Activated CD8-positive, alpha-beta memory T cell treated with anti-CD3 and anti-CD28 coated beads, Interleukin-2, amount 50 U/mL, for 1 hour (primary cell): Measurements from ENCODE around the gene FAT1.
"Not testable (repeated sequence)": the region's sequence is repeated elsewhere in the genome, so short reads cannot be mapped to it uniquely, and the experiment has no call there.

Experiments used
- DNase-seq: peaks from one replicate; pipeline ENCODE4 v3.0.0-alpha.2; 2020; ENCODE audit errors: extremely low read depth

FAT1 gene

GRCh38 chr4:186723292-186724057, at the start of gene FAT1:
Gene FAT1, minus strand, starts transcription at chr4:186723856. Its CDS starts 14,029 bp downstream, at chr4:186709827.
- no peak for DNase-seq

DNA sequence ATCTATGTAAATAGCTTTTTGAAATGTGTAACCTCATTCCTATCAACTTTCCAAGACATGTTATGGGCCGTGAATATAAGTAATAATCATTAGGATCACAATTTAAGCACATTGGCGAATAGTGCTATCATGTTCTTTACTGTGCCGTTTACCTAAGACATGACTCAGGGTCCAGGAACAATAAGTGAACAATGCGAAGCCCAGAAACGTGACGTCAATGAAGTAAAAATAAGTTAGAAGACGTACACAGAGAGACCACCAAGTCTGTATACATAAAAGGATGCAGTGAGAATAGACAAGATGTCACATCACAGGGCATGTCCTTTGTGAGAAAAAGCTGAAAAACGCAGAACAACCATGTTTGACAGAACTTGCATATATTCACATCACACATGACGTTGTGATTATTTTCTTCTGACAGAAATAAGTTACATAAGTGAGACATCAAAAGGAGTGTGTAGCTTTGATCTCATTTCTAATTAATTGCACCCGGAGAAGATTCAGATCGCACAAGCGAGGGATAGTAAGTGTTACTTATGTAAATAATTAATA, 49.4 kb upstream of the FAT1 start:
- no peak for DNase-seq

GRCh38 chr4:186771624-186772023, 48.0 kb upstream of the FAT1 start:
- DNase-seq = no peak

DNA sequence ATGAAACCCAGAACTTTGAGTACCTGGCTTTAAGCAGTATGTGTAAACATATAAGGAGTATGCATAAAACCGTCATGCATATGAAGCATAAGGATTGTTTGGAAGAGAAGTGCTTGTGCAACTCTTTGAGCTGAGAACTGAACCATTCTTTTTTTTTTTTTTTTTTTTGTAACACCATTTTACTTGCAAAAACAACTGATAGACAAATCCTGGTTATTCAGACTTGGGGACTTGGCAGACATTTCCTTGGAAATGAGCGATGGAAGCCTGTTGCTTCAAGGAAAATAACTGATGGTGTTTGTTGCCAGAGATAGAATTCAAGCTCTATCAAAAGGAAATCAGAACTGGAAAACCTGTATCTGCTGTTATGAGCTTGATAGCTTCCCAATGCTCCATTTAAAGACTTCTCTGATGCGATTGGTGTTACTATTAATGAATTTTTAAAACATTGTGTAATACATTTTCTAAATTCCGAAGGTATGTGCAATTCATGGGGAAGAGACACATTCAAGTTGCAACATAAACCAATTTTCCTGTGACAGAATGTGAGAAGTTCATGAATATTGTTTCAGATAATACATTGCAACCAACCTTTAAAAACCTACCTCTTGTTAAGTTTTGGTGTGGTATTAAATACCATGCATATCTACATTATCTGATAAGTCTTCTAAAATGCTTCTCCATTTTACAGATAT, 47.0 kb upstream of the FAT1 start:
- DNase-seq = no peak

DNA sequence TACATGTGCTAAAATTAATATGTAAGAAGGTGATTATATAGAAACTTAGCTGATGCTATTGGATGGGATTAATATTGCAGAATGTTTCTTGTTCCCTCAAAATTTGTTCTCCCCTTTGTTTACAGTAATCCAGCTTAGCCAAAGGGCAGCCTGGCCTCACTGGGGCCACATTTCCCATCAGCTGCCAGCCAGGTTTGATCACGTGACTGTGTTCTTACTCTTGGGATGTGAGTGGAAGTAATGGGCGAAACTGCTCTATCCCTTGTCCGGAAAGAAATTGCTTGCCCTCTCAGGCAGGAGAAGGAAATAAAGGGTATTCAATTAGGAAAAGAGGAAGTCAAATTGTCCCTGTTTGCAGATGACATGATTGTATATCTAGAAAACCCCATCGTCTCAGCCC, 44.1 kb upstream of the FAT1 start:
- DNase-seq = no peak

DNA sequence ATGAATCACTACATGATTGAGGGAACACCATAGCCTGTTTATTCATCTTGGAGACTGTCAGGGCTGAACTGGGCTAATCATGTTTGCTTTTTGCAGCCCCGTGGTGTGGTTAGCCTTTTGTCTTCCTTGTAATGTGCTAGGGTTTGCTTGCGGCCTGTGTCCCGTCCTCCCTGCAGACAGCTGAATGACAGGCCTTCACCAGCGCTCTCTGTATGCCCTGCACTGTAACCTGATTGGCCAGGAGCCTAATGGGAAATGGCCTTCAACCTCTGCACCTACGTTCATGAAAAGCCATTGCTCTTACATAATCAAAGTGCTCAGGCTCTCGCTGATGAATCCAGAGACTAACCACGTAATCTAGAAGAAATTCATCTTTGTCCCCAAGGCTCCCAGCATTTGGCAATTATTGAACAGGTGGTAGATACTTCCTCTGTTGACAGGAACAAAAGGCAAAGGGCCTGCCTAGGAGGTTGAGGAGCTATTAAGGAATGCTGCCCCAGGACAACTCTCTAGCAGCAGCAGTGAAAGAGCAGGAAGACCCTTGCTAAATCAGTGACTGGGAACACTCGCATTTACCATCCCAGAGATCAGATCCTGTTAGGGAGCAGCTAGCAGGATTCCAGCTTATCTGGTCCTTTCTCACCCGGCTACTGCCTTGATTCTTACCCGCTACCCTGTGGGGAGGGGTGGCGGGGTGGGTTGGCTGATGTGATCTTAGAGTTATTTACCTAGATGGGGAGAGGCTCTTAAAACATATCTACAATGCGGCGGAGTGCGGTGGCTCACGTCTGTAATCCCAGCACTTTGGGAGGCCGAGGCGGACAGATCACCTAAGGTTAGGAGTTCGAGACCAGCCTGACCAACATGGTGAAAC, 42.3 kb upstream of the FAT1 start:
- DNase-seq = no peak

GRCh38 chr4:186765138-186765537, 41.5 kb upstream of the FAT1 start:
- no peak for DNase-seq

- DNase-seq = no peak
Measured at GRCh38 chr4:186764457-186764856, 40.8 kb upstream of the FAT1 start.

DNA sequence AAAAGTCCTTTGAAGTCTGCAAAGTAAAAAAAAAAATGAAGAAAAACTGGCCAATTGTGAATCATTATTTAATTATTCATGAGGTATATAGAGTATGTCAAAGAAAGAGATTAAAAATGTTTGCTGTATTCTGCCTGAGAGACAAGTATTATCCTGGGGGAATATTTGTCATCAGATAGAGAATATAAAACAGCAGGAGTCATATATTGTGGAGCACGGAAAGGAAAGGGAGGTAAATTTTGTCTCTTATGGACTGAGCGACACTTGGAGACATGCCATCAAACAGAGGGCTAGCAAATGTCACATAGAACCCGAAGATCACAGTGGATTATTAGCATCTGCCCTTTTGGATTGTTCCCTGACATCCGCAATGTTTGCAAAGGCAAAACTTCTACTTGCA, 39.2 kb upstream of the FAT1 start:
- no peak for DNase-seq

DNA sequence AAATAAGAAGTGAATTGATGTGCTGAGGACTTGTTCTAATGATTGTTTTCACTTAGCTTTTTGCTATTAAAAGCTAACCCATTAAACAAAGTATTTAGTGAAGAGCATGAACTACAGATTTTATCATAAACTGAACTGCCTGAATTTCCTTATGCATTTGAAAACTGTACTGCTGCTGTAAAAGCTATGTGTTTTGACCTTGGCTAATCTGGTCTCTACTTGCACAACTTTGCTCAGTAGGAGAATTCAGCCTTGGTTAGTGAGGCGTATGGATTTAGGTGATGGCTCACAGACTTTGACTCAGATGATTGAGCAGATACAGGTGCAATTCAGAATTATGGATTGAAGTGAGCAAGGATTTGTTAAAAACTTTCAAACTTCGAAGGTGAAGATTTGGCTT, 38.7 kb upstream of the FAT1 start:
- no peak for DNase-seq

GRCh38 chr4:186761956-186762355, 38.3 kb upstream of the FAT1 start:
- DNase-seq = not testable (repeated sequence)

DNA sequence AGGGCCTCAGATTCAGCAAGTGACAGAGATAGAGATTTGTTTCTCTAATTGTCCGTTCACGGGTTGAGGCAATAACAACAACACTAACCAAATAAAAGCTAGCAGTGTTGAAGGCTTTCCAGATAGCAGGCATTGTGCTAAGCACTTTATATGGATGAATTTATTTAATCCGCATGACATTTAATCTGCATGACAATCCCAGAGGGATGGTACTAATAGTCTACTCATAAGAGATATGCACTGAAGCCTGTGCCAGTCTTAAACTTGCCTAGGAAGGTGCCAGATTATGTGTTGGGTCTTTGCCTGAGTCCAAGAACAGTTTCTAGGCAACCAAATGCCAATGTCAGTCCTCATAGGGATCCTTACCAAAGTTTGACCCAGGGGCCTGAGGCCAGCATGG, 37.7 kb upstream of the FAT1 start:
- DNase-seq = no peak

DNA sequence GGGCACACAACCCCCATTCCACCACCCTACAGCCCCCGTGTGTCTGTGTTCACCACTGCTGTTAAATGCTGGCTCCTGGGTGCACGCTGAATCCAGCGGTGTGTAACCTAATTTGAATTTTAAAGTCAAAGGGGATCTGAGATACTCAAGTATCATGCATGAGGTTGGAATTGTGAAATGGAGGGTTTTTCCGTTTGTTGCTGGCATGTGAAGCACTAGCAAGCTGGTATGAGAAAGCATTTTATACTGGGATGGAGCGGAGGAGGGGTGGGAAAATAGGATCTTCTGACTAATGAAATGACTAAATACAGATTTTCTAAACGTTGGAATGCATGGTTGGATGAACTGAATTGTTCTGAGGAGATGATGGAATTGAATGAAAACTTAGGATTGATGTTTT, 36.9 kb upstream of the FAT1 start:
- no peak for DNase-seq

DNA sequence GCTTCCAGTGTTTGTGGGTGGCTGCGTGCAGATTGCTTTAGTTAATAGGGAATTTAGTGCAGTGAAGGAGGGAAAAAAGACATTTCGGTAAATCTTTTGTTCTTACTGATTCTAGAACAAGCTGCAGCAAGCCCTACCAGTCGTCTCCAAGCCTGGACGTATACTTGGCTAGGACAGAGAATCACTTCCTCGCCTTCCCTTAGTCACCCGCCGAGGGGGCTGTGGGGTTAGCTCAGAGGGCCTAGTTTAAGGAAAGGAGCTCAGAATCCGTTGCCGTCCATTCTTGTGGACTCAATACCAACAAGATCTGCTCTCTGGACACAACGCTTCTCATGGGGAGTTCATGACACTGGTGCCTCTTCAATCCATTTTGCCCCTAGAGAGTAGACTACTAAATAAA, 36.3 kb upstream of the FAT1 start:
- no peak for DNase-seq

- no peak for DNase-seq
Measured at GRCh38 chr4:186758929-186759682, 35.5 kb upstream of the FAT1 start.

- DNase-seq = no peak
Measured at GRCh38 chr4:186757696-186758355, 34.2 kb upstream of the FAT1 start.

- DNase-seq = not testable (repeated sequence)
Measured at GRCh38 chr4:186756550-186756949, 32.9 kb upstream of the FAT1 start.

GRCh38 chr4:186755550-186756519, 32.2 kb upstream of the FAT1 start:
- DNase-seq = no peak

DNA sequence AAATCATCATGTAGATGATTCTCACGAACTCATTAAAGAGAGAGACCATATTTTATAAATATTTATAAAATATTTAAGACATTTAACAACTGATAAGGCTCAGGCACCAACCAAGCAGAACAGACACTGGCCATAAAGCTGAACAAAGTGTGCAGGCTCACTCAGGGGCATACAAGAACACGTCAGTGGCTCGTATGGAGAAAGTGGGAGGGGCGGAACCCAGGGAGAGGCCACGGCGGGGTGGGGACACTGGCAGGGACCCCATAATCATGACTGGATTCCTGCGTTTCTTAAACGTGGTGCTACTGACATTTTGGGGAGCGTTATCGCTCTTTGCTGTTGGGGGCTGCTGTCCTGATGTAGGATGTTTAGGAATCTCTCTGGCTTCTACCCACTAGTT, 31.3 kb upstream of the FAT1 start:
- no peak for DNase-seq

DNA sequence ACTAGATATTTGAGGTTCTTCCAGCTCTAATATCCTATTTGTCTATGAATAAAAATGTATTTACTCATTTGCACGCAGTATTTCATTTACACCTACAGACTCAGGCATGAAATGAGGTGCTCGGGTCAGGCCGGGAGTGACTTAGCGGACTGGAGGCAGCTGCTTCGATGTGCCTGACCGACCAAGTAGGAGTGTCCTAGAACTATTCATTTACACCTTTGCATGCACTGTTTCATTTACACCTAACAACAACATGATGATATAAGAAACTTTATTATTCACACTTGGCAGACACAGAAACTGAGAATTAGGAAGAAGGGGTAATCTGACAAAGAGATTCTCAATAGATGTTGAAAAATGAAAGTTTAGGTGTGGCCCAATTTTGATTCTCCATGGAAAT, 28.7 kb upstream of the FAT1 start:
- DNase-seq = no peak
